ENCODE results near the gene TM4SF18. TPM values are rescaled to one million over a fixed set of nuclear protein-coding genes. Genes with fewer than 3 reads are reported as not detected.

Gene TM4SF18
- total RNA-seq, 2 experiments from 2014 or later, result not detected

DNA sequence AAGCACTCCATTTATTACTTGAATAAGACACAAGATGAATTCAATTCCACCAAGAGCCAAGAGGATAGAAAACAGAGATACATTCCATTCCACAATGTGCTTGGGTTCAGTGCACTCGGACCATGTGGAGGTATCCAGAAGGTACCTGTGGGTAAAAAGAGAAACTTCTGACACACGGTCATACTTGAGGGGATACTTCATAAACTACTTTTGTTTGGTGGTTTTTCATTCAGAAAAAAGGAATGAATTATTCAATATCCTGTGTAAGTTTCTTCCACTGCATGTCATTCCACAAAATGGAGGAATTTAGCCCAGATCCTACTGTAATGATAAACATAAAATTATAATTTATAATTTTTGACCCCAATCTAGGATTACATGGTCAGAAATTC lies 38.3 kb upstream of the TM4SF18 start:
- H3K9me3 Mint-ChIP-seq, result no peaks in the 10 kb centered on the region
- H3K4me3 Mint-ChIP-seq, result no peak overlapping the region
- H3K27me3 Mint-ChIP-seq, result peaks cover 20% of the 10 kb centered on the region
- no peak overlapping the region for H3K27ac Mint-ChIP-seq
- peaks cover 8% of the 10 kb centered on the region for H3K4me1 Mint-ChIP-seq
- no peak for DNase-seq
- no peaks in the 10 kb centered on the region for H3K36me3 Mint-ChIP-seq

DNA sequence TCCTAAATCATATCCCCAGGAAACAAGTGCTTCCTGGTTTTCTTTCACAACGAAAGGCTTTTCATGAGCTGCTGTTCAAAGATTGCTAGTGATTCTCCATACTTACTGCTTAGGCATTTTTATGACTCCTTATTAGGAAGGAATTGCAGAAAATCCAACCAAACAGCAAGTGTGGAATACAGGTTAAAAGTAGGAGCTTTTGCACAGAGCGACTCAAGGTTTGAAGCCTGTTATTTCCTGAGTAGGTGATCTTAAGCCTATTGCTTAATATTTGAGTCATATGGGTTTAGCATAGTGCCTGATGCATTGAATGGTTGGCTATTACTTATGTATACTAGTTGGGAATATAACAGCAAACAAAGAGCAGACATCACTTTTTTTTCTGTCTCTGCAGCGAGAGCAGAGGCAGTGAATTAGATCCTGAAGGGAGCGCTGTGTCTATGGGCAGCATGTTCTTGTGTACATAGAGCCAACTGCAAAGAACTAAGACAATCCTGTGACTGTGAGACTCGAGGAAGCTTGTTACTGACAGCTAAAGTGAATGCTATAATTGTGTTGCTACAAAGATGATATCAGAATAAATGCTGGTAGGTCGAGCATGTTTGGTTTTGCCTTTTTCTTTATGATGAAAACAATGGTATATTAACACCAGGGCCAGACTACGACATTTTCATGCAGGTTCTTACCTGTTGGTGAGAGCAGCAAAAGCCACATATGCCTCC lies 37.7 kb upstream of the TM4SF18 start:
- H3K9me3 Mint-ChIP-seq, result no peaks in the 10 kb centered on the region
- no peak for DNase-seq
- H3K4me3 Mint-ChIP-seq, result no peak overlapping the region
- peaks cover 10% of the 10 kb centered on the region for H3K4me1 Mint-ChIP-seq
- peaks cover 19% of the 10 kb centered on the region for H3K27me3 Mint-ChIP-seq
- H3K27ac Mint-ChIP-seq, result no peak overlapping the region
- H3K36me3 Mint-ChIP-seq, result no peaks in the 10 kb centered on the region

DNA sequence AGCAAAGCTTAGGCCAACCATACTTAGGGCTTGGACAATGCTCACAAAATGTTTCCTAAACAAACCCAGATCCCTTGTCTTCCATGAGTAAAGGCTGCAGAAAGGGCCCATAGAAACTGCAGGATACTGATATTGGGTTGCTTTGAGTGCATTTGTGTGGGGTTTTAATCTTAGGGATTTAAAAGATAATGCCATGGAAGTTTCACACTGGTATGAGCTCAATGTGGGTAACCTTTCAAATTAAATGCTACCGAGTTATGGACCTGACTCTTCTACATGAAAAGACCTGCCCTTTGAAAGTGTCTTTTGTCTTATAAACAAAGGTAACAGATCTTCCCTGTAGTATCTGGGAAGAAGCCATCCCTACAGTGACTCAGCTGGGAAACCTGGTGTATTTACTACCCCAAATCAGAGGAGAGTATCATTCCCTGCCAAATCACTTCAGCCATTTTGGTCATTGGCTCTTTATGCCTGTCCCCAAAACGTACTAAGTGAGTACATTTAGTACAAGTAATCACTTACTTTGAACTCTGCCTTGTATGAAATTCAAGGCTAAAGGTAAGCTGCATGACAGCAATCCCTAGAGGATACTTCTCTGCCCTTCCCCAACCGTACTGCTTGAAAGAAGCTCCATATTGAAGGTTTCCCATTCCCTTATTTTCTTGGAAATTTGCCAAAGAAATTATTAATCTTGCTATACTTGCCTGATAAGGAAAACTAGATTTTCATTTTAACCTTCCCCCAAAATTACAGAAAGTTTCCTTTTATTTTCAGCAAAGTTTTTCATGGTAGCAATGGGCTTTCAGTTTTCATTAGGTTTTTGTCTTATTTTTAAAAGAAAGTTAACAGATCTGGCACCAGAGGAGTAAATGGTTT lies 36.8 kb upstream of the TM4SF18 start:
- Mint-ChIP-seq H3K27ac (no peak overlapping the region), H3K27me3 (peaks cover 12% of the 10 kb centered on the region), H3K4me3 (no peak overlapping the region), H3K36me3 (no peaks in the 10 kb centered on the region), H3K9me3 (no peaks in the 10 kb centered on the region), H3K4me1 (peaks cover 10% of the 10 kb centered on the region)
- DNase-seq, result no peak

DNA sequence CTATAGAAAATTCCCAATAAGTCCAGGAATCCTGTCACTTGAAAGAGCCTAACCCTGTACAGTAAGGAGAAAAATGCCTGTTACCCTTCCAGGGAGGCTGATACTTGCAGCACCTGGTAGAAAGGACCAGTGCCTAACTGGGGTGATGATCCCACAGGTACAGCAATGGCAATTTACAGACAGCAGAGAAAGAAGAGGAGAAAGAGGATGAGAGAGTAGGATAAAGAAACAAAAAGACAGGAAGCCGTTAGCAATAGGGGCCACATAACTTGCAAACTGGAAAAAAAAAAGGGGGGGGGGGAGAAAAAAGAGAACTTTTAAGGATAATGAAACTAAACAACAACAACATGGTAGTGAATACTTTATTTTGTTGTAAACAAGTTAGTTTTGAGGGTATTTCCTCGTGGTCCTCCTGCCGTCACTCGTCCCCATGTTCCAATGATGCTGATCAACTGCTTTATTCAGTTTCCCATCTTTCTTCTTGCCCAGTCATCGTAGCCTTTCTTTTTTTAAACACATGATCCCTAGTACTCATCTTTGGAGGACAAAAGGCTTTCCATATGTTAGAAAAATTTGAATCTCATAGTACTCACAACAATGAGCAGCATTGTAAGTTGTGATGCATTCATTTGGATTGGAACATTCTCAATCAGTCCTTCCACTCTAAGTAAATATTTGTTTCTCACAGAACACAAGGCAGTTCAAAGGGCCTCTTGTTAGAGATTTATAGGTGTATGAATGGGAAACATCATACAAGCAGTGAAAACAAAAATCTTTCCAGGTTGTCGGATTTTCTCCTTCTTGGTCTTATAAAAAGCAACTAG lies 35.5 kb upstream of the TM4SF18 start:
- Mint-ChIP-seq H3K4me1 (peaks cover 10% of the 10 kb centered on the region), H3K9me3 (no peaks in the 10 kb centered on the region), H3K4me3 (no peak overlapping the region), H3K27me3 (peaks cover 12% of the 10 kb centered on the region), H3K27ac (no peak overlapping the region), H3K36me3 (no peaks in the 10 kb centered on the region)
- DNase-seq, result no peak

DNA sequence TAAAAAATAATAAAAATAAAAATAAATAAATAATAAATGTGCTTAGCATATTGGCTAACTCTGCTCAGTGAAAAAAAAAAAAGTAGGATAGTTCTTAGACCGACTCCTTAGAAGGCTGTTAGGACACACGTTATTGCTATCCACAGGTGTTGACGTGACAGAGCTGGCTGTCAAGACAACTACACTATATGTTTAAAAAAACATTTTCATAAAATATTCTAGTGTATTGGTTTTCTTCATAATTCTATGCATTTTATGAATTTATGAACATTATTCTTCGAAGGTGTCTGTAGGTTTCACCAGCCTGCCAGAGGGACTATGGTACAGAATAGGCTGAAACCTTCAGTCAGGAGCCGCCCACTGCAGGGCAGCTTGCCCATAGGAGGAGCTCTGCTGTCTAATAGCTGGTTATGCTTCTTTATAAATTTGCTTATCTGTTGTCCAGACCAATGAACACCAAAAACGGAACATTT lies 34.8 kb upstream of the TM4SF18 start:
- Mint-ChIP-seq H3K4me1 (peaks cover 10% of the 10 kb centered on the region), H3K27ac (no peak overlapping the region), H3K9me3 (no peaks in the 10 kb centered on the region), H3K36me3 (no peaks in the 10 kb centered on the region), H3K27me3 (peaks cover 12% of the 10 kb centered on the region), H3K4me3 (no peak overlapping the region)
- DNase-seq, result no peak

DNA sequence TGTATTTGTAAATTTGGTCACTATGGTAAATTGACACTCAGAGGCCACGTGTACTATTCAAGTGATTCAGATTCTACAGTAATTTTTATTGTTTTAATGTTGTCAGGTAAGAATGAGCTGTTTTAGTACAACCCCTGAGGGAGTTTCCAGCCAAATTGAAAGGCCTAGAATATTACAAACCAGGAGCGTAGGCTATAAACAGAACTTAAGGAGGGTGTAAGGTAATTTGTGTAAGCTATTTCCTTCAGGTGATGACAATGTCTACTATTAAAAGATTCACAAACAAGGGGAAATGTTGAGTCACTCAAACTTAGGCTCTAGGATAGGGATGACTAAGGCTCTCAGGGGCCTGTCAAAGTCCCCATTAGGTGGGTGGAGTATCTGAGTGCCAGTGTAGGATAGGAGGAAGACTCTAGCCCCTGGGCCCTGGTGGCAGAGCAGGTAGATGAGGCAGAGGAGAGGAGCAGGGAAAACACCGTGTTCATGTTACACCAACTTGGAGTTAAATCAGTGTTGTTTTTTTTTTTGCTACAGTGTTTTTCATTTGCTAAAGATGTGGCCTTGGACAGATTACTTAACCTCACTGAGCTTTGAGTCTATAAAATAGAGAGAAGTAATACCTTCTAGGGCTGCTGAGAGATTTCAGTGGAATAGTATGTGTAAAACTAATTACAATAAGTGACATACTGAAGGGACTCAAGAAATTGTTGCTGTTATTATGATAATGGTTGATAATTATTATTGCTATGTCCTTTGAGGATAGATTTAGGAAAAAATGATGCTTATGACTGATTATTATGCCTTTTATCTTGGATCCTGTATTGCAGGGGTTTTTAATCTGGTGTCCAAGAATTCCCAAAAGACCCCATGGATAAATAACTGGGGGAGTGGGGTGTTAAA lies 33.8 kb upstream of the TM4SF18 start:
- H3K36me3 Mint-ChIP-seq, result no peaks in the 10 kb centered on the region
- H3K4me1 Mint-ChIP-seq, result peaks cover 10% of the 10 kb centered on the region
- no peaks in the 10 kb centered on the region for H3K9me3 Mint-ChIP-seq
- H3K27me3 Mint-ChIP-seq, result peaks cover 9% of the 10 kb centered on the region
- no peak overlapping the region for H3K4me3 Mint-ChIP-seq
- peak overlapping the region; percentile 8 for H3K27ac Mint-ChIP-seq
- DNase-seq, result peak; percentile 28

DNA sequence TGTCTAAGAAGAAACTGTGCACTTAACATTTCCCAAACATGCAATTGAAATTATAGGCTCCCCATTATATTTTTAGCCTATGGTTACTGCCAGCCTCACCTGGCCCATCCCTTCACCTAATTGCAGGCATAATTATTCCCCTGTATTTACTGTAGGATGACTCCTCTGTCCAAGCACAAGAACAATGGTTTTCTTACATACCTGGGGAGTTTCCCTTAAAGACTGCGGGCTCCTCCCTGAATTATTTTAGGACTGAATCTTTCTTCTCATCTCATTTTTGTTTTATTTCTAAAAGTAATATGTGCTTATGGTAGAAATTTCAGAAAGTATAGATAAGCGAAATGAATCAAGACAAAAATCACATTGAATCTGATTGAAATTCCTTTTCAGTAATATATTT lies 32.6 kb upstream of the TM4SF18 start:
- DNase-seq, result no peak
- Mint-ChIP-seq H3K4me1 (peaks cover 10% of the 10 kb centered on the region), H3K4me3 (no peak overlapping the region), H3K36me3 (no peaks in the 10 kb centered on the region), H3K27me3 (peaks cover 3% of the 10 kb centered on the region), H3K27ac (no peak overlapping the region), H3K9me3 (no peaks in the 10 kb centered on the region)

DNA sequence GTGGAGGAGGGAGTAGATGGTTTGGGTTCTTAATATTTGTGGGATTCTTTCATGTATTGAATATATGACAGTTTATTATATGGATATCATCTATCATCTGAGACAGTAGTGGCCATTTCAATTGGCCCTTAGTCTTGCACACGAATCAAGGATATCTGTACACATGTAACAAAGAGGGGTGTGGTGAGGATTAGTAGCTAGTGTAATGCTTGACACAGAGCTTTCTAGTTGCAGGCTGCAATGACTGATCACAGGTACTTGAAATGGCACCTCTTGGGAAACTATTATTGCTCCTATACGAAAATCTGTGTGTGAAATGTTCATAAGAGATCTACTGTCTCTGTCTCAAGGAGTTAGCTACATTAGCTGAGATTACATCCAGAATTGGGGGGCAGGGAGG lies 31.2 kb upstream of the TM4SF18 start:
- no peaks in the 10 kb centered on the region for H3K36me3 Mint-ChIP-seq
- H3K27ac Mint-ChIP-seq, result no peak overlapping the region
- H3K9me3 Mint-ChIP-seq, result no peaks in the 10 kb centered on the region
- peaks cover 10% of the 10 kb centered on the region for H3K4me1 Mint-ChIP-seq
- DNase-seq, result no peak
- no peak overlapping the region for H3K4me3 Mint-ChIP-seq
- H3K27me3 Mint-ChIP-seq, result peaks cover 3% of the 10 kb centered on the region

DNA sequence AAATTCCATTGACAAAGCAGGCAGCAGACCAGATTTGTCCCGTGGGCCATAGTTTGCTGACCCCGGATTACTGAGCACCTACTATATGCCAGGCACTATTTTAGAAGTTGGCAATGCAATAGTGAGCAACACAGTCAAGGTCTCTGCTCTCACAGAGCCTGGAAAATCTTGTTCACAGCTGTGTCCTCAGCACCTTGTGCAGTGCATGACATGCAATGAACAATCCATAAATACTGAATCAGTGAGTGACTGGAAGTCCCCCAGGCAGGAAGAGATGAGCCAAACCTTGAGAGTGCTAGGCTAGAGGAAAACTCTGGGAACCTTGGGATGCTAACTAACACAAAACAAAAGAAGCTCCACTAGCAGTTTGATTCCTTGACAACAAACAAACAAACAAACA lies 29.6 kb upstream of the TM4SF18 start:
- Mint-ChIP-seq H3K4me3 (no peak overlapping the region), H3K27ac (no peak overlapping the region)

DNA sequence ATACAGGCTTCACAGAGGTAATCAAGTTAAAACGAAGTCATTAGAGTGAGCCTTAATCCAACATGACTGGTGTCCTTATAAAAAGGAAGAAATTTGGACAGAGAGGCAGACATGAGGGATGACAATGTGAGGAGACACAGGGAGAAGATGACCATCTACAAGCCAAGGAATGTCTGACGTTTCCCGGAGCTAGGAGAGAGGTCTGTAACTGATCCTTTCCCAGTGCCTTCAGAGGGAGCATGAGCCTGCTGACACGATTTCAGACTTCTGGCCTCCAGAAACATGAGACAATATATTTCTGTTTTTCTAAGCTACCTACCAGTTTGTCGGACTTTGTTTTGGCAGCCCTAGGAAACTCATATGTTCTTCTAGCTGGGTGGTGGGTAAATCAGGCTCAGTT lies 28.9 kb upstream of the TM4SF18 start:
- peaks cover 9% of the 10 kb centered on the region for H3K4me1 Mint-ChIP-seq
- no peak overlapping the region for H3K4me3 Mint-ChIP-seq
- no peaks in the 10 kb centered on the region for H3K36me3 Mint-ChIP-seq
- H3K9me3 Mint-ChIP-seq, result no peaks in the 10 kb centered on the region
- DNase-seq, result no peak
- no peaks in the 10 kb centered on the region for H3K27me3 Mint-ChIP-seq
- no peak overlapping the region for H3K27ac Mint-ChIP-seq

More for the DNA sequence above, 29.6 kb upstream of the TM4SF18 start:
- no peaks in the 10 kb centered on the region for H3K9me3 Mint-ChIP-seq
- H3K4me1 Mint-ChIP-seq, result peaks cover 10% of the 10 kb centered on the region
- no peaks in the 10 kb centered on the region for H3K36me3 Mint-ChIP-seq
- no peaks in the 10 kb centered on the region for H3K27me3 Mint-ChIP-seq
- DNase-seq, result no peak

DNA sequence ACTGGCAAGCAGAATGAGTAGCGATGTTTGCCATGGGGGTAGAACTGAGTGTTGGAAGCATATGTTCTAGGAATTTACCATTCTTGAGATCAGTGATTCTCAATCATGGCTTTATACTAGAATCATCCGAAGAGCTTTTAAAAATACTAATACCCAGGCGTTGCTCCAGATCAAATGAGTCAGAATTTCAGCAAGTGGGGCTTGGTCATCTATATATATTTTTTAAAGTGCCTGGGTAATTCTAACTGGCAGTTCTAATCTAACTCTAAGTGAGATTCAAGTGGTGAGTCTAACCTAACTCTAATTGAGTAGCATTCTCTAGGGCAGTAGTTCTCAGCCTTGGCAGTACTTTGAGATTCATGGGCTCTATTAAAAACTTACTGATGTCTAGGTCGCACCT lies 23.2 kb upstream of the TM4SF18 start:
- no peak overlapping the region for H3K27ac Mint-ChIP-seq
- no peaks in the 10 kb centered on the region for H3K4me1 Mint-ChIP-seq
- H3K9me3 Mint-ChIP-seq, result no peaks in the 10 kb centered on the region
- no peak for DNase-seq
- no peak overlapping the region for H3K4me3 Mint-ChIP-seq
- H3K27me3 Mint-ChIP-seq, result peaks cover 11% of the 10 kb centered on the region
- H3K36me3 Mint-ChIP-seq, result no peaks in the 10 kb centered on the region

DNA sequence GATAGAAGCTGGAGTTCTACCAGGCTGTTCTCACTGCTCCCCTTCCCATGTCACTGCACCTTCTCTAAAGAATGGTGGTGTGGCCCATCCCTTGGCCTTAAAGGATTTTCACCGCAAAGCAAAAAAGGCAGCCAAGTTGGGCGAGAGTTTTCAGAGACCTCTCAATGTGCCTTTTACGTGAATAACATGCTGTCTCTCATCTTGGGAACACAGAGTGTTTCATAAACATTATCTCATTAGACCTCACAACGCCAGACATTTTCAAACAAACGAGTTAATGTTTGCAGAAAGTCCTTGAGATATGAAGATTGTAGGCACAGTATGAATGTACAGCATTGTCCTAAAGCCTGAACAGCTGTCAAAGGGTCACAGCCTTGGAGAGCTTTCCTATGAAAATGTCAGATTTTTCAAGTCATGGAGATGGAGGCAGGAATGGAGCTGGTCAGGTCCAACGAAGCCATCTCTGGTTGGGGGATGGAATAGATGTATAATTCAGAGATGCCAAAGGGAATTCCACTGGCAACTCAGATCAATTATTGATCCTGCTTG lies 22.7 kb upstream of the TM4SF18 start:
- H3K4me1 Mint-ChIP-seq, result no peaks in the 10 kb centered on the region
- peaks cover 11% of the 10 kb centered on the region for H3K27me3 Mint-ChIP-seq
- H3K27ac Mint-ChIP-seq, result no peak overlapping the region
- H3K4me3 Mint-ChIP-seq, result no peak overlapping the region
- H3K9me3 Mint-ChIP-seq, result no peaks in the 10 kb centered on the region
- DNase-seq, result no peak
- H3K36me3 Mint-ChIP-seq, result no peaks in the 10 kb centered on the region

DNA sequence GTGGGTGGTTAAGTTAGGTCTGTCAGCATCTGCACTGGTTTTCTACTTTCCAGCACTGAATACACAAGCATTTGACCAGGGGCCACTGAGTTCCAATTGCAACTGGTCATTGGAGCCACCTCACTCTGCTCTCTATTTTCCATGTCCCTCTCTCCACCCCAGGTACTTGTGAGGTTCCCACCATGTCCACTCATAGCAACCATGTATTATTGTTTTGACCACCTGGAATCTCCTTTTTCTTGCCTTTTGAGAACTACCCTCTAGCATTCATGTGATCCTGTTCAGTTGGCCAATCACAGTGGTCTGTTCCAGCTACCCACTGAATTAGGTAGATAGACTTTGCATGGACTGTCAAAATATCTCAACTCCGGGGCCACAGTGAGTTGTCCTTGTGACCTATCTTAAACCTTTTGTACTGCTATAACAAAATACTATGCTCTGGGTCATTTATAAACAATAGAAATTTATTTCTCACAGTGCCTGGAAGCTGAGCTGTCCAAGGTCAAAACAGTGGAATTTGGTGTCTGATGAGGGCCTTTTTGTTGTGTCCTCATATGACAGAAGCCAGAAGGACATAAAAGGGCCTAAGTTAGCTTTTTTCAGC lies 20.2 kb upstream of the TM4SF18 start:
- Mint-ChIP-seq H3K27me3 (peaks cover 16% of the 10 kb centered on the region), H3K36me3 (no peaks in the 10 kb centered on the region), H3K4me1 (no peaks in the 10 kb centered on the region), H3K4me3 (no peak overlapping the region), H3K9me3 (no peaks in the 10 kb centered on the region), H3K27ac (no peak overlapping the region)
- DNase-seq, result no peak

DNA sequence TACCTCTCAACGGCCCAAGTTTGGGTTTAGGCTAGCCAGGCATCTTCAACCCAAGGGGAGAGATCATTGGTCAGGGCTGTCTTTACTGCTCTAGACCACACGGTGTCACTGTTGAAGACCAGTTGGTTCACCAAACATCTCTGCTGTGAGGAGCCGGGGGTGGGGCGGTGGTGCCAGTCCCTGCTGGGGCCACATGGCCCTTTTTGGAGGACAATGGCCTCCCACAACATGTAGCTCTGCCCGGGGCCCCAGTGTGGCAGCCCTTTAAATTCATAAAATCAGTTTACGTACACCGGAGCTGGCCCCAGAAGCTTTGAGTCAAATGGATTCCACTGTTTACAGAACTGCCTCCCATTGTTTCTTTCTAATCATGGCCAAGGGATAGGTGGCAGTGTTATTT lies 19.1 kb upstream of the TM4SF18 start:
- peaks cover 25% of the 10 kb centered on the region for H3K27me3 Mint-ChIP-seq
- peak; percentile 23 for DNase-seq
- H3K4me3 Mint-ChIP-seq, result no peak overlapping the region
- H3K36me3 Mint-ChIP-seq, result no peaks in the 10 kb centered on the region
- H3K4me1 Mint-ChIP-seq, result no peaks in the 10 kb centered on the region
- no peaks in the 10 kb centered on the region for H3K9me3 Mint-ChIP-seq
- no peak overlapping the region for H3K27ac Mint-ChIP-seq

Measured in activated naive CD8-positive, alpha-beta T cell treated with anti-CD3 and anti-CD28 coated beads for 36 hours (primary cell).